ENCODE results near the gene CDC42BPA. TPM values are rescaled to one million over a fixed set of nuclear protein-coding genes. Genes with fewer than 3 reads are reported as not detected.

Gene CDC42BPA
- total RNA-seq, 1 experiment from 2014 or later = not detected

- H3K27ac ChIP-seq (ENCODE audit: low read length) = no peak overlapping the region
- no peak for DNase-seq
- H3K4me1 ChIP-seq (ENCODE audit: low read length) = no peaks in the 10 kb centered on the region
- H2AFZ ChIP-seq (ENCODE audit: low read length) = no peak overlapping the region
- H3K9me3 ChIP-seq (ENCODE audit: low read length) = no peaks in the 10 kb centered on the region
- no peaks in the 10 kb centered on the region for H4K20me1 ChIP-seq (ENCODE audit: insufficient read depth, low read depth, low read length)
- H3K9me2 ChIP-seq (replicated peaks; ENCODE audit: insufficient read depth, low read length) = no peaks in the 10 kb centered on the region
- H3K9ac ChIP-seq (ENCODE audit: low read length) = no peak overlapping the region
- no peak overlapping the region for H3K4me2 ChIP-seq (ENCODE audit: low read depth, low read length, poor library complexity, severe bottlenecking)
- no peaks in the 10 kb centered on the region for H3K79me2 ChIP-seq (ENCODE audit: low read length)
- no peaks in the 10 kb centered on the region for H3K27me3 ChIP-seq (ENCODE audit: low read length)
- no peaks in the 10 kb centered on the region for H3K36me3 ChIP-seq (ENCODE audit: insufficient read depth, low read length)
- no peak overlapping the region for H3K4me3 ChIP-seq (ENCODE audit: low read length)
Measured at GRCh38 chr1:227212164-227212563, 106.1 kb downstream of the CDC42BPA start.

- no peaks in the 10 kb centered on the region for H3K27me3 ChIP-seq (ENCODE audit: low read length)
- no peak overlapping the region for H3K27ac ChIP-seq (ENCODE audit: low read length)
- no peaks in the 10 kb centered on the region for H3K9me3 ChIP-seq (ENCODE audit: low read length)
- H3K4me1 ChIP-seq (ENCODE audit: low read length) = no peaks in the 10 kb centered on the region
- H3K9ac ChIP-seq (ENCODE audit: low read length) = no peak overlapping the region
- no peak overlapping the region for H3K4me3 ChIP-seq (ENCODE audit: low read length)
- no peaks in the 10 kb centered on the region for H4K20me1 ChIP-seq (ENCODE audit: insufficient read depth, low read depth, low read length)
- H3K9me2 ChIP-seq (replicated peaks; ENCODE audit: insufficient read depth, low read length) = no peaks in the 10 kb centered on the region
- H3K79me2 ChIP-seq (ENCODE audit: low read length) = no peaks in the 10 kb centered on the region
- no peak for DNase-seq
- no peak overlapping the region for H3K4me2 ChIP-seq (ENCODE audit: low read depth, low read length, poor library complexity, severe bottlenecking)
- no peaks in the 10 kb centered on the region for H3K36me3 ChIP-seq (ENCODE audit: insufficient read depth, low read length)
- H2AFZ ChIP-seq (ENCODE audit: low read length) = no peak overlapping the region
Measured at GRCh38 chr1:227210604-227211003, 107.7 kb downstream of the CDC42BPA start.

- no peak overlapping the region for H3K27ac ChIP-seq (ENCODE audit: low read length)
- no peaks in the 10 kb centered on the region for H3K9me3 ChIP-seq (ENCODE audit: low read length)
- no peaks in the 10 kb centered on the region for H3K27me3 ChIP-seq (ENCODE audit: low read length)
- H3K4me2 ChIP-seq (ENCODE audit: low read depth, low read length, poor library complexity, severe bottlenecking) = no peak overlapping the region
- no peak overlapping the region for H3K9ac ChIP-seq (ENCODE audit: low read length)
- H3K36me3 ChIP-seq (ENCODE audit: insufficient read depth, low read length) = no peaks in the 10 kb centered on the region
- no peak overlapping the region for H2AFZ ChIP-seq (ENCODE audit: low read length)
- no peaks in the 10 kb centered on the region for H4K20me1 ChIP-seq (ENCODE audit: insufficient read depth, low read depth, low read length)
- DNase-seq = no peak
- no peaks in the 10 kb centered on the region for H3K9me2 ChIP-seq (replicated peaks; ENCODE audit: insufficient read depth, low read length)
- no peak overlapping the region for H3K4me3 ChIP-seq (ENCODE audit: low read length)
- no peaks in the 10 kb centered on the region for H3K79me2 ChIP-seq (ENCODE audit: low read length)
- H3K4me1 ChIP-seq (ENCODE audit: low read length) = no peaks in the 10 kb centered on the region
Measured at GRCh38 chr1:227197064-227197463, 121.2 kb downstream of the CDC42BPA start.

- no peak for DNase-seq
- Histone ChIP-seq H3K27ac (ENCODE audit: low read length) (no peak overlapping the region), H3K4me2 (ENCODE audit: low read depth, low read length, poor library complexity, severe bottlenecking) (no peak overlapping the region), H3K9me3 (ENCODE audit: low read length) (no peaks in the 10 kb centered on the region), H3K4me1 (ENCODE audit: low read length) (no peaks in the 10 kb centered on the region), H3K27me3 (ENCODE audit: low read length) (no peaks in the 10 kb centered on the region), H2AFZ (ENCODE audit: low read length) (no peak overlapping the region), H4K20me1 (ENCODE audit: insufficient read depth, low read depth, low read length) (no peaks in the 10 kb centered on the region), H3K36me3 (ENCODE audit: insufficient read depth, low read length) (no peaks in the 10 kb centered on the region), H3K9me2 (replicated peaks; ENCODE audit: insufficient read depth, low read length) (no peaks in the 10 kb centered on the region), H3K9ac (ENCODE audit: low read length) (no peak overlapping the region), H3K4me3 (ENCODE audit: low read length) (no peak overlapping the region), H3K79me2 (ENCODE audit: low read length) (no peaks in the 10 kb centered on the region)
Measured at GRCh38 chr1:227192163-227192562, 126.1 kb downstream of the CDC42BPA start.

- H3K36me3 ChIP-seq (ENCODE audit: insufficient read depth, low read length) = no peaks in the 10 kb centered on the region
- H4K20me1 ChIP-seq (ENCODE audit: insufficient read depth, low read depth, low read length) = no peaks in the 10 kb centered on the region
- no peak overlapping the region for H3K4me3 ChIP-seq (ENCODE audit: low read length)
- no peak overlapping the region for H3K27ac ChIP-seq (ENCODE audit: low read length)
- H3K27me3 ChIP-seq (ENCODE audit: low read length) = no peaks in the 10 kb centered on the region
- no peaks in the 10 kb centered on the region for H3K9me2 ChIP-seq (replicated peaks; ENCODE audit: insufficient read depth, low read length)
- no peaks in the 10 kb centered on the region for H3K9me3 ChIP-seq (ENCODE audit: low read length)
- no peak for DNase-seq
- no peaks in the 10 kb centered on the region for H3K79me2 ChIP-seq (ENCODE audit: low read length)
- no peak overlapping the region for H2AFZ ChIP-seq (ENCODE audit: low read length)
- no peaks in the 10 kb centered on the region for H3K4me1 ChIP-seq (ENCODE audit: low read length)
- H3K9ac ChIP-seq (ENCODE audit: low read length) = no peak overlapping the region
- H3K4me2 ChIP-seq (ENCODE audit: low read depth, low read length, poor library complexity, severe bottlenecking) = no peak overlapping the region
Measured at GRCh38 chr1:227191607-227192006, 126.7 kb downstream of the CDC42BPA start.

GRCh38 chr1:227190321-227190720 is 128.0 kb downstream of the CDC42BPA start:
- no peaks in the 10 kb centered on the region for H3K4me1 ChIP-seq (ENCODE audit: low read length)
- H4K20me1 ChIP-seq (ENCODE audit: insufficient read depth, low read depth, low read length) = no peaks in the 10 kb centered on the region
- no peaks in the 10 kb centered on the region for H3K9me2 ChIP-seq (replicated peaks; ENCODE audit: insufficient read depth, low read length)
- H3K4me2 ChIP-seq (ENCODE audit: low read depth, low read length, poor library complexity, severe bottlenecking) = no peak overlapping the region
- no peak overlapping the region for H3K9ac ChIP-seq (ENCODE audit: low read length)
- DNase-seq = no peak
- H3K4me3 ChIP-seq (ENCODE audit: low read length) = no peak overlapping the region
- no peaks in the 10 kb centered on the region for H3K9me3 ChIP-seq (ENCODE audit: low read length)
- no peak overlapping the region for H3K27ac ChIP-seq (ENCODE audit: low read length)
- H3K36me3 ChIP-seq (ENCODE audit: insufficient read depth, low read length) = no peaks in the 10 kb centered on the region
- no peaks in the 10 kb centered on the region for H3K27me3 ChIP-seq (ENCODE audit: low read length)
- H3K79me2 ChIP-seq (ENCODE audit: low read length) = no peaks in the 10 kb centered on the region
- H2AFZ ChIP-seq (ENCODE audit: low read length) = no peak overlapping the region

- H3K79me2 ChIP-seq (ENCODE audit: low read length) = no peaks in the 10 kb centered on the region
- DNase-seq = no peak
Measured at GRCh38 chr1:227185291-227185690, 133.0 kb downstream of the CDC42BPA start.

GRCh38 chr1:227182012-227182411 is 136.3 kb downstream of the CDC42BPA start:
- no peaks in the 10 kb centered on the region for H3K79me2 ChIP-seq (ENCODE audit: low read length)
- H2AFZ ChIP-seq (ENCODE audit: low read length) = no peak overlapping the region
- no peak overlapping the region for H3K27ac ChIP-seq (ENCODE audit: low read length)
- H3K9ac ChIP-seq (ENCODE audit: low read length) = no peak overlapping the region
- no peak overlapping the region for H3K4me2 ChIP-seq (ENCODE audit: low read depth, low read length, poor library complexity, severe bottlenecking)
- H3K4me3 ChIP-seq (ENCODE audit: low read length) = no peak overlapping the region
- H3K9me3 ChIP-seq (ENCODE audit: low read length) = no peaks in the 10 kb centered on the region
- H3K4me1 ChIP-seq (ENCODE audit: low read length) = no peaks in the 10 kb centered on the region
- H4K20me1 ChIP-seq (ENCODE audit: insufficient read depth, low read depth, low read length) = no peaks in the 10 kb centered on the region
- no peak for DNase-seq
- no peaks in the 10 kb centered on the region for H3K9me2 ChIP-seq (replicated peaks; ENCODE audit: insufficient read depth, low read length)
- H3K27me3 ChIP-seq (ENCODE audit: low read length) = no peaks in the 10 kb centered on the region
- no peaks in the 10 kb centered on the region for H3K36me3 ChIP-seq (ENCODE audit: insufficient read depth, low read length)

More at GRCh38 chr1:227185291-227185690, 133.0 kb downstream of the CDC42BPA start:
- no peaks in the 10 kb centered on the region for H4K20me1 ChIP-seq (ENCODE audit: insufficient read depth, low read depth, low read length)
- no peak overlapping the region for H3K27ac ChIP-seq (ENCODE audit: low read length)
- no peak overlapping the region for H3K9ac ChIP-seq (ENCODE audit: low read length)
- H3K4me3 ChIP-seq (ENCODE audit: low read length) = no peak overlapping the region
- no peak overlapping the region for H2AFZ ChIP-seq (ENCODE audit: low read length)
- no peaks in the 10 kb centered on the region for H3K27me3 ChIP-seq (ENCODE audit: low read length)
- H3K9me2 ChIP-seq (replicated peaks; ENCODE audit: insufficient read depth, low read length) = no peaks in the 10 kb centered on the region
- no peaks in the 10 kb centered on the region for H3K9me3 ChIP-seq (ENCODE audit: low read length)
- no peak overlapping the region for H3K4me2 ChIP-seq (ENCODE audit: low read depth, low read length, poor library complexity, severe bottlenecking)
- no peaks in the 10 kb centered on the region for H3K36me3 ChIP-seq (ENCODE audit: insufficient read depth, low read length)
- no peaks in the 10 kb centered on the region for H3K4me1 ChIP-seq (ENCODE audit: low read length)

GRCh38 chr1:227175611-227176010 is 142.7 kb downstream of the CDC42BPA start:
- Histone ChIP-seq H3K79me2 (ENCODE audit: low read length) (no peaks in the 10 kb centered on the region), H3K9me2 (replicated peaks; ENCODE audit: insufficient read depth, low read length) (no peaks in the 10 kb centered on the region), H3K9ac (ENCODE audit: low read length) (no peak overlapping the region), H3K27me3 (ENCODE audit: low read length) (no peaks in the 10 kb centered on the region), H3K4me1 (ENCODE audit: low read length) (no peaks in the 10 kb centered on the region), H4K20me1 (ENCODE audit: insufficient read depth, low read depth, low read length) (no peaks in the 10 kb centered on the region), H2AFZ (ENCODE audit: low read length) (no peak overlapping the region), H3K27ac (ENCODE audit: low read length) (no peak overlapping the region), H3K4me2 (ENCODE audit: low read depth, low read length, poor library complexity, severe bottlenecking) (no peak overlapping the region), H3K4me3 (ENCODE audit: low read length) (no peak overlapping the region), H3K9me3 (ENCODE audit: low read length) (no peaks in the 10 kb centered on the region), H3K36me3 (ENCODE audit: insufficient read depth, low read length) (no peaks in the 10 kb centered on the region)
- DNase-seq = no peak
